Measurements from ENCODE around the gene YY1. TPM values are rescaled to one million over a fixed set of nuclear protein-coding genes. Genes with fewer than 3 reads are reported as not detected.
A peak's percentile ranks its signal among the peaks of the same experiment; 100 is the strongest.

Gene YY1
- total RNA-seq, 1 experiment from 2014 or later, result 83.1 TPM

DNA sequence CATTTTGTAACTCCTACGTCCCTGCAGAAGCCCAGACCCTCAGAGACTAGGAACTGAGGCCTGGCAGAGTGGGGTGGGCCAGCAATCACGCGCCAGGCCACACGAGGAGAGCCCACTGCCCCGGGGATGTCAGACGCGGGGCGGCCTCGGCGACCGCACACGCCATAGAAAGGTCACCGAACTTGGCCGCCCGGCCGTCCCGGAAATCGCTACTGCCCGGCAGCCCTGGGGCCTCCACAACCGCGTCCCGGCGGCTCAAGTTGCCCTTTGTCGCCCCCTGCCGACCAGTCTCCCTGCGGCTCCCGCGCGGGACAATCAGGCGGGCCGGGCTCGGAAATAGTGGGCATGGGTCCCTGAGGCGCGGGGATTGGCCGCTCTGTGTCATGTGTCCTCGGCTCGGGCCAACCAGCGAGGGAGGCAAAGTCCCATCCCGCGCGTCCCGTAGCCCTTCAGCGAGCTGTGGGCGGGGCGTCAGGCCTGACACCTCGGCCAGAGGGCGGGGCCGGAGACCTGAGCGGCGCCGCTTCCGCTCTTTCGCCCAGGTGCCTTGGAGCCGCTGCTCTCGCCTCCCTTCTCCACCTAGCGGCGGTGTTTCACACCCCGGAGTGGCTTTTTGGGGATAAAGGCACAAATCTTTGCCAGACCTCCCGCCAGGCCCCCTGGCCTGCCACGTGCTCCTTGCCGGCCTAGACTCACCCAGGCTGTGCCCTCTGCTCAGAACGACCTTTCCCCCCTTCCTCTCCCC, 46.1 kb upstream of the YY1 start (continued):
- TF ChIP-seq, protein P1, sequence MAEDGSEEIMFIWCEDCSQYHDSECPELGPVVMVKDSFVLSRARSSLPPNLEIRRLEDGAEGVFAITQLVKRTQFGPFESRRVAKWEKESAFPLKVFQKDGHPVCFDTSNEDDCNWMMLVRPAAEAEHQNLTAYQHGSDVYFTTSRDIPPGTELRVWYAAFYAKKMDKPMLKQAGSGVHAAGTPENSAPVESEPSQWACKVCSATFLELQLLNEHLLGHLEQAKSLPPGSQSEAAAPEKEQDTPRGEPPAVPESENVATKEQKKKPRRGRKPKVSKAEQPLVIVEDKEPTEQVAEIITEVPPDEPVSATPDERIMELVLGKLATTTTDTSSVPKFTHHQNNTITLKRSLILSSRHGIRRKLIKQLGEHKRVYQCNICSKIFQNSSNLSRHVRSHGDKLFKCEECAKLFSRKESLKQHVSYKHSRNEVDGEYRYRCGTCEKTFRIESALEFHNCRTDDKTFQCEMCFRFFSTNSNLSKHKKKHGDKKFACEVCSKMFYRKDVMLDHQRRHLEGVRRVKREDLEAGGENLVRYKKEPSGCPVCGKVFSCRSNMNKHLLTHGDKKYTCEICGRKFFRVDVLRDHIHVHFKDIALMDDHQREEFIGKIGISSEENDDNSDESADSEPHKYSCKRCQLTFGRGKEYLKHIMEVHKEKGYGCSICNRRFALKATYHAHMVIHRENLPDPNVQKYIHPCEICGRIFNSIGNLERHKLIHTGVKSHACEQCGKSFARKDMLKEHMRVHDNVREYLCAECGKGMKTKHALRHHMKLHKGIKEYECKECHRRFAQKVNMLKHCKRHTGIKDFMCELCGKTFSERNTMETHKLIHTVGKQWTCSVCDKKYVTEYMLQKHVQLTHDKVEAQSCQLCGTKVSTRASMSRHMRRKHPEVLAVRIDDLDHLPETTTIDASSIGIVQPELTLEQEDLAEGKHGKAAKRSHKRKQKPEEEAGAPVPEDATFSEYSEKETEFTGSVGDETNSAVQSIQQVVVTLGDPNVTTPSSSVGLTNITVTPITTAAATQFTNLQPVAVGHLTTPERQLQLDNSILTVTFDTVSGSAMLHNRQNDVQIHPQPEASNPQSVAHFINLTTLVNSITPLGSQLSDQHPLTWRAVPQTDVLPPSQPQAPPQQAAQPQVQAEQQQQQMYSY (CRISPR knock-in tag; IDR thresholded peaks at IDR 0.05), result no peak
- peak; percentile 87; the same call in 1 of the 2 replicates for TF ChIP-seq ZBTB43 (CRISPR knock-in tag; IDR thresholded peaks at IDR 0.05)
- no peak for TF ChIP-seq SOX15 (CRISPR knock-in tag; IDR thresholded peaks at IDR 0.05)
- TF ChIP-seq, protein P2, sequence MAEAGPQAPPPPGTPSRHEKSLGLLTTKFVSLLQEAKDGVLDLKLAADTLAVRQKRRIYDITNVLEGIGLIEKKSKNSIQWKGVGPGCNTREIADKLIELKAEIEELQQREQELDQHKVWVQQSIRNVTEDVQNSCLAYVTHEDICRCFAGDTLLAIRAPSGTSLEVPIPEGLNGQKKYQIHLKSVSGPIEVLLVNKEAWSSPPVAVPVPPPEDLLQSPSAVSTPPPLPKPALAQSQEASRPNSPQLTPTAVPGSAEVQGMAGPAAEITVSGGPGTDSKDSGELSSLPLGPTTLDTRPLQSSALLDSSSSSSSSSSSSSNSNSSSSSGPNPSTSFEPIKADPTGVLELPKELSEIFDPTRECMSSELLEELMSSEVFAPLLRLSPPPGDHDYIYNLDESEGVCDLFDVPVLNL (CRISPR knock-in tag; IDR thresholded peaks at IDR 0.05; ENCODE audit: borderline replicate concordance, low read depth), result no peak
- TF ChIP-seq ZNF671 (CRISPR knock-in tag; IDR thresholded peaks at IDR 0.05), result no peak
- no peak for TF ChIP-seq IRF2 (CRISPR knock-in tag; IDR thresholded peaks at IDR 0.05; ENCODE audit: borderline replicate concordance, low read depth)
- no peak for TF ChIP-seq ZNF219 (CRISPR knock-in tag; IDR thresholded peaks at IDR 0.05; ENCODE audit: borderline replicate concordance)
- TF ChIP-seq GABPB1 (CRISPR knock-in tag; IDR thresholded peaks at IDR 0.05), result peak; percentile 42
- no peak for TF ChIP-seq JUN (CRISPR knock-in tag; IDR thresholded peaks at IDR 0.05)
- no peak for TF ChIP-seq ZNF232 (CRISPR knock-in tag; IDR thresholded peaks at IDR 0.05)
- no peak for TF ChIP-seq GTF2I (CRISPR knock-in tag; conservative IDR thresholded peaks at IDR 0.05)
- TF ChIP-seq USF1 (CRISPR knock-in tag; IDR thresholded peaks at IDR 0.05), result peak; percentile 98
- TF ChIP-seq, protein P3, sequence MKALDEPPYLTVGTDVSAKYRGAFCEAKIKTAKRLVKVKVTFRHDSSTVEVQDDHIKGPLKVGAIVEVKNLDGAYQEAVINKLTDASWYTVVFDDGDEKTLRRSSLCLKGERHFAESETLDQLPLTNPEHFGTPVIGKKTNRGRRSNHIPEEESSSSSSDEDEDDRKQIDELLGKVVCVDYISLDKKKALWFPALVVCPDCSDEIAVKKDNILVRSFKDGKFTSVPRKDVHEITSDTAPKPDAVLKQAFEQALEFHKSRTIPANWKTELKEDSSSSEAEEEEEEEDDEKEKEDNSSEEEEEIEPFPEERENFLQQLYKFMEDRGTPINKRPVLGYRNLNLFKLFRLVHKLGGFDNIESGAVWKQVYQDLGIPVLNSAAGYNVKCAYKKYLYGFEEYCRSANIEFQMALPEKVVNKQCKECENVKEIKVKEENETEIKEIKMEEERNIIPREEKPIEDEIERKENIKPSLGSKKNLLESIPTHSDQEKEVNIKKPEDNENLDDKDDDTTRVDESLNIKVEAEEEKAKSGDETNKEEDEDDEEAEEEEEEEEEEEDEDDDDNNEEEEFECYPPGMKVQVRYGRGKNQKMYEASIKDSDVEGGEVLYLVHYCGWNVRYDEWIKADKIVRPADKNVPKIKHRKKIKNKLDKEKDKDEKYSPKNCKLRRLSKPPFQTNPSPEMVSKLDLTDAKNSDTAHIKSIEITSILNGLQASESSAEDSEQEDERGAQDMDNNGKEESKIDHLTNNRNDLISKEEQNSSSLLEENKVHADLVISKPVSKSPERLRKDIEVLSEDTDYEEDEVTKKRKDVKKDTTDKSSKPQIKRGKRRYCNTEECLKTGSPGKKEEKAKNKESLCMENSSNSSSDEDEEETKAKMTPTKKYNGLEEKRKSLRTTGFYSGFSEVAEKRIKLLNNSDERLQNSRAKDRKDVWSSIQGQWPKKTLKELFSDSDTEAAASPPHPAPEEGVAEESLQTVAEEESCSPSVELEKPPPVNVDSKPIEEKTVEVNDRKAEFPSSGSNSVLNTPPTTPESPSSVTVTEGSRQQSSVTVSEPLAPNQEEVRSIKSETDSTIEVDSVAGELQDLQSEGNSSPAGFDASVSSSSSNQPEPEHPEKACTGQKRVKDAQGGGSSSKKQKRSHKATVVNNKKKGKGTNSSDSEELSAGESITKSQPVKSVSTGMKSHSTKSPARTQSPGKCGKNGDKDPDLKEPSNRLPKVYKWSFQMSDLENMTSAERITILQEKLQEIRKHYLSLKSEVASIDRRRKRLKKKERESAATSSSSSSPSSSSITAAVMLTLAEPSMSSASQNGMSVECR (CRISPR knock-in tag; IDR thresholded peaks at IDR 0.05; ENCODE audit: borderline replicate concordance), result peak; percentile 93; the same call in 1 of the 2 replicates
- peak; percentile 85 for TF ChIP-seq MAX (CRISPR knock-in tag; IDR thresholded peaks at IDR 0.05)
- no peak for TF ChIP-seq FOXP4 (CRISPR knock-in tag; IDR thresholded peaks at IDR 0.05)
- no peak for TF ChIP-seq NR1H2 (CRISPR knock-in tag; IDR thresholded peaks at IDR 0.05)
